Lung (tissue), 12 donors: ENCODE measurements around the gene KATNIP. TPM values are rescaled to one million over a fixed set of nuclear protein-coding genes. Genes with fewer than 3 reads are reported as not detected.

Source experiments
- ATAC-seq: fragments of 200-7000 bp; cut with Tn5 transposase; one replicate; pipeline ENCODE4 v1.9.1; 2020; ENCODE audit warnings: moderate number of reproducible peaks; ENCODE audit not compliant: insufficient read depth, low FRiP score
- DNase-seq, 3 donors: peaks; one replicate each; pipeline ENCODE4 v3.0.0-alpha.2; 2013 to 2017
- H3K27ac ChIP-seq, 2 donors: one replicate each; pipeline ENCODE4 v1.5.1; 2013; ENCODE audit warnings: mild to moderate bottlenecking in 2 of 2, moderate library complexity in 2 of 2, control low read depth in 1 of 2, inconsistent platforms in 1 of 2, low read depth in 1 of 2, low read length in 1 of 2
- H3K27me3 ChIP-seq, 3 donors: one replicate each; pipeline ENCODE4 v1.5.1; 2013; ENCODE audit warnings: low read length in 2 of 3; ENCODE audit not compliant: control insufficient read depth in 3 of 3, insufficient read depth in 3 of 3
- H3K36me3 ChIP-seq, 4 donors: one replicate each; pipeline ENCODE4 v1.5.1; 2013; ENCODE audit warnings: low read length in 4 of 4, mild to moderate bottlenecking in 1 of 4, moderate library complexity in 1 of 4; ENCODE audit not compliant: control insufficient read depth in 4 of 4, insufficient read depth in 4 of 4
- H3K4me1 ChIP-seq, 5 donors: one replicate each; pipeline ENCODE4 v1.5.1; 2013; ENCODE audit warnings: low read length in 5 of 5, mild to moderate bottlenecking in 2 of 5, moderate library complexity in 1 of 5; ENCODE audit not compliant: control insufficient read depth in 5 of 5, insufficient read depth in 5 of 5
- H3K4me3 ChIP-seq: one replicate; pipeline ENCODE4 v1.5.1; 2013; ENCODE audit warnings: mild to moderate bottlenecking, control low read depth, moderate library complexity
- H3K9ac ChIP-seq, 2 donors: one replicate each; pipeline ENCODE4 v1.5.1; 2013; ENCODE audit warnings: low read length in 2 of 2, control low read depth in 1 of 2; ENCODE audit not compliant: insufficient read depth in 1 of 2
- H3K9me3 ChIP-seq, 4 donors: one replicate each; pipeline ENCODE4 v1.5.1; 2013; ENCODE audit warnings: low read length in 3 of 4, mild to moderate bottlenecking in 1 of 4, moderate library complexity in 1 of 4; ENCODE audit not compliant: control insufficient read depth in 4 of 4, insufficient read depth in 3 of 4
- CTCF ChIP-seq: IDR thresholded peaks from 2 replicates; pipeline ENCODE4 v1.5.1; 2012; ENCODE audit warnings: mild to moderate bottlenecking; ENCODE audit errors: control extremely low read depth, extremely low read depth
- WGBS, 2 donors: extraction: QIAGEN DNeasy Blood & Tissue Kit; methylation state at CpG; one replicate each; pipeline ENCODE4 v1.1.7; 2013; 5-methylcytosine and 5-hydroxymethylcytosine counted together
- polyA plus RNA-seq, 2 donors: library from polyadenylated mRNA; stranded (reverse); fragments of 200-250 nt; gene quantifications; one replicate each; pipeline ENCODE4 v1.2.1, GENCODE V29; 2013
- total RNA-seq, 2 donors: library from RNA; depleted of rRNA in 1 of 2; stranded (reverse); fragments of >200 nt in 1 of 2; gene quantifications; one replicate each; pipeline ENCODE4 v1.2.1, GENCODE V29; 2014 to 2021
- donor health status: control.
- donor health status: control.
- donor health status: Bipolar disorder and iron deficiency.
- donor health status: healthy.
- donor health status: DM: yes; HTN: yes; CAD: no.

Gene KATNIP
- total and polyA plus RNA-seq, 4 donors: 9.7 to 46.4 (median 24.3) TPM

GRCh38 chr16:27528294-27528693 is 21.6 kb upstream of the KATNIP start:
- no peak for TF ChIP-seq CTCF
- peaks cover 0 to 4% (median 2%) of the 10 kb centered on the region in 4 donors for H3K9me3 ChIP-seq
- no peak for ATAC-seq
- no peak for DNase-seq
- WGBS, 2 donors: 98 to 100% methylated on average over 4 of the region's 4 CpGs
- H3K36me3 ChIP-seq: peaks cover 23 to 90% (median 70%) of the 10 kb centered on the region in 4 donors
- H3K4me3 ChIP-seq: no peak overlapping the region
- peaks cover 2 to 20% (median 6%) of the 10 kb centered on the region in 5 donors for H3K4me1 ChIP-seq
- no peaks in the 10 kb centered on the region for H3K27me3 ChIP-seq
- H3K27ac ChIP-seq: no peak overlapping the region
- H3K9ac ChIP-seq: no peak overlapping the region

- Histone ChIP-seq H3K9ac (no peak overlapping the region), H3K27me3 (no peaks in the 10 kb centered on the region), H3K36me3 (peaks cover 25 to 88% (median 67%) of the 10 kb centered on the region in 4 donors), H3K9me3 (peaks cover 0 to 5% (median 2%) of the 10 kb centered on the region in 4 donors), H3K4me3 (no peak overlapping the region), H3K27ac (no peak overlapping the region), H3K4me1 (peaks cover 2 to 16% (median 6%) of the 10 kb centered on the region in 5 donors)
- no peak for DNase-seq
- no peak for ATAC-seq
- TF ChIP-seq CTCF: no peak
- 93 to 96% methylated on average over 6 of the region's 6 CpGs for WGBS, 2 donors
These were observed 20.0 kb upstream of the KATNIP start for GRCh38 chr16:27529962-27530361.

GRCh38 chr16:27531186-27531585 is 18.8 kb upstream of the KATNIP start:
- TF ChIP-seq CTCF: no peak
- ATAC-seq (no peak), DNase-seq (no peak)
- Histone ChIP-seq H3K27me3 (no peaks in the 10 kb centered on the region), H3K4me1 (peaks cover 2 to 15% (median 6%) of the 10 kb centered on the region in 5 donors), H3K9me3 (peaks cover 0 to 2% (median 0%) of the 10 kb centered on the region in 4 donors), H3K27ac (no peak overlapping the region), H3K9ac (no peak overlapping the region), H3K4me3 (no peak overlapping the region), H3K36me3 (peaks cover 21 to 78% (median 66%) of the 10 kb centered on the region in 4 donors)
- 32 to 70% methylated on average over 2 of the region's 2 CpGs for WGBS, 2 donors
